Left kidney (tissue), 2 donors: ENCODE measurements around the gene GDPD5. TPM values are rescaled to one million over a fixed set of nuclear protein-coding genes. Genes with fewer than 3 reads are reported as not detected.
A peak's percentile ranks its signal among the peaks of the same experiment; 100 is the strongest.

Source experiments
- DNase-seq: peaks from one replicate; pipeline ENCODE4 v3.0.0-alpha.2; 2013
- polyA plus RNA-seq: library from polyadenylated mRNA; unstranded; fragments of 120-200 nt; gene quantifications from one replicate; pipeline ENCODE4 v1.2.1, GENCODE V29; 2013; ENCODE audit not compliant: insufficient read length

The GDPD5 gene
- polyA plus RNA-seq, 1 donor, result 11.7 TPM

- DNase-seq, result peak; percentile 74
Measured at GRCh38 chr11:75558939-75559843, 33.5 kb upstream of the GDPD5 start.

GRCh38 chr11:75557666-75558494, 32.1 kb upstream of the GDPD5 start:
- DNase-seq, result no peak

GRCh38 chr11:75556275-75556674, 30.5 kb upstream of the GDPD5 start:
- no peak for DNase-seq

- DNase-seq, result no peak
Measured at GRCh38 chr11:75555079-75555811, 29.5 kb upstream of the GDPD5 start.

- peak; percentile 87 for DNase-seq
Measured at GRCh38 chr11:75554258-75555022, 28.7 kb upstream of the GDPD5 start.

- no peak for DNase-seq
Measured at GRCh38 chr11:75553889-75554257, 28.1 kb upstream of the GDPD5 start.

- DNase-seq, result no peak
Measured at GRCh38 chr11:75553182-75553581, 27.4 kb upstream of the GDPD5 start.

GRCh38 chr11:75549370-75549958, 23.7 kb upstream of the GDPD5 start:
- DNase-seq, result no peak

- no peak for DNase-seq
Measured at GRCh38 chr11:75548595-75549272, 23.0 kb upstream of the GDPD5 start.

GRCh38 chr11:75547617-75548058, 21.9 kb upstream of the GDPD5 start:
- DNase-seq, result peak; percentile 77

GRCh38 chr11:75547177-75547576, 21.4 kb upstream of the GDPD5 start:
- no peak for DNase-seq

GRCh38 chr11:75543806-75544205, 18.1 kb upstream of the GDPD5 start:
- DNase-seq, result no peak

- no peak for DNase-seq
Measured at GRCh38 chr11:75542088-75542438, 16.3 kb upstream of the GDPD5 start.

- no peak for DNase-seq
Measured at GRCh38 chr11:75541193-75542087, 15.7 kb upstream of the GDPD5 start.

- DNase-seq, result no peak
Measured at GRCh38 chr11:75539459-75540334, 14.0 kb upstream of the GDPD5 start.

GRCh38 chr11:75538150-75538942, 12.6 kb upstream of the GDPD5 start:
- no peak for DNase-seq

GRCh38 chr11:75537740-75538139, 12.0 kb upstream of the GDPD5 start:
- no peak for DNase-seq
